Spleen (tissue), 7 donors: ENCODE measurements around the gene SLITRK5.

ENCODE experiments used
- POLR2A ChIP-seq, 3 donors: fragments of 450-650 bp; IDR thresholded peaks; one replicate each; pipeline ENCODE4 v1.5.1; 2017; ENCODE audit warnings: antibody characterized with exemption in 3 of 3, mild to moderate bottlenecking in 1 of 3
- TF ChIP-seq, protein P1 (sequence below), 11 experiments: fragments of 200-600 bp in 7 of 11; fragments of 450-650 bp in 4 of 11; sonication (generic) in 4 of 11; IDR thresholded peaks in 8 of 11; conservative IDR thresholded peaks in 3 of 11; 1 replicate in 7 of 11; 2 replicates in 4 of 11; pipeline versions ENCODE4 v1.4.0 to v1.8.0; 2016 to 2021; ENCODE audit warnings: antibody characterized with exemption in 11 of 11, inconsistent platforms in 4 of 11, mild to moderate bottlenecking in 1 of 11
- donor health status: DM: no; HTN: no; CAD: no; lungs with moderate emphysema.
- donor health status: DM: no; HTN: no; CAD: no.
- donor health status: DM: no; HTN: no; CAD: no.

DNA sequence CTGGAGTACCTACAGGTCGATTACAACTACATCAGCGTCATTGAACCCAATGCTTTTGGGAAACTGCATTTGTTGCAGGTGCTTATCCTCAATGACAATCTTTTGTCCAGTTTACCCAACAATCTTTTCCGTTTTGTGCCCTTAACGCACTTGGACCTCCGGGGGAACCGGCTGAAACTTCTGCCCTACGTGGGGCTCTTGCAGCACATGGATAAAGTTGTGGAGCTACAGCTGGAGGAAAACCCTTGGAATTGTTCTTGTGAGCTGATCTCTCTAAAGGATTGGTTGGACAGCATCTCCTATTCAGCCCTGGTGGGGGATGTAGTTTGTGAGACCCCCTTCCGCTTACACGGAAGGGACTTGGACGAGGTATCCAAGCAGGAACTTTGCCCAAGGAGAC is 4.7 kb downstream of the SLITRK5 start:
- TF ChIP-seq, protein P1, sequence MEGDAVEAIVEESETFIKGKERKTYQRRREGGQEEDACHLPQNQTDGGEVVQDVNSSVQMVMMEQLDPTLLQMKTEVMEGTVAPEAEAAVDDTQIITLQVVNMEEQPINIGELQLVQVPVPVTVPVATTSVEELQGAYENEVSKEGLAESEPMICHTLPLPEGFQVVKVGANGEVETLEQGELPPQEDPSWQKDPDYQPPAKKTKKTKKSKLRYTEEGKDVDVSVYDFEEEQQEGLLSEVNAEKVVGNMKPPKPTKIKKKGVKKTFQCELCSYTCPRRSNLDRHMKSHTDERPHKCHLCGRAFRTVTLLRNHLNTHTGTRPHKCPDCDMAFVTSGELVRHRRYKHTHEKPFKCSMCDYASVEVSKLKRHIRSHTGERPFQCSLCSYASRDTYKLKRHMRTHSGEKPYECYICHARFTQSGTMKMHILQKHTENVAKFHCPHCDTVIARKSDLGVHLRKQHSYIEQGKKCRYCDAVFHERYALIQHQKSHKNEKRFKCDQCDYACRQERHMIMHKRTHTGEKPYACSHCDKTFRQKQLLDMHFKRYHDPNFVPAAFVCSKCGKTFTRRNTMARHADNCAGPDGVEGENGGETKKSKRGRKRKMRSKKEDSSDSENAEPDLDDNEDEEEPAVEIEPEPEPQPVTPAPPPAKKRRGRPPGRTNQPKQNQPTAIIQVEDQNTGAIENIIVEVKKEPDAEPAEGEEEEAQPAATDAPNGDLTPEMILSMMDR (IDR thresholded peaks at IDR 0.05 in 8 of 11, conservative IDR thresholded peaks at IDR 0.05 in 3 of 11): no peak
- no peak for TF ChIP-seq POLR2A (IDR thresholded peaks at IDR 0.05)
